Superior temporal gyrus (tissue), 1 donor: ENCODE data around the gene KRTAP4-5.
"Not testable (repeated sequence)": the region's sequence is repeated elsewhere in the genome, so short reads cannot be mapped to it uniquely, and the experiment has no call there.

Experiments
- DNase-seq: peaks from one replicate; pipeline ENCODE4 v3.0.0-alpha.2; 2016; ENCODE audit errors: extremely low spot score

Gene KRTAP4-5

GRCh38 chr17:41108728-41109386 is 40.8 kb downstream of the KRTAP4-5 start:
- not testable (repeated sequence) for DNase-seq

- DNase-seq, result no peak
These were observed 41.6 kb downstream of the KRTAP4-5 start for GRCh38 chr17:41107941-41108450.

GRCh38 chr17:41105347-41105746 is 44.3 kb downstream of the KRTAP4-5 start, which contains the start of gene KRTAP4-9:
KRTAP4-9 (plus strand) TSS chr17:41105389; CDS start chr17:41105389, 0 bp downstream.
- DNase-seq, result not testable (repeated sequence)

GRCh38 chr17:41104386-41105038 is 45.1 kb downstream of the KRTAP4-5 start:
- DNase-seq, result not testable (repeated sequence)

GRCh38 chr17:41103896-41104295 is 45.7 kb downstream of the KRTAP4-5 start:
- no peak for DNase-seq

- no peak for DNase-seq
These were observed 47.9 kb downstream of the KRTAP4-5 start, which contains the start of gene KRTAP4-16 for GRCh38 chr17:41101586-41102259. KRTAP4-16 (minus strand) TSS chr17:41102209; CDS start chr17:41102209, 0 bp downstream.

GRCh38 chr17:41099682-41100480 is 49.7 kb downstream of the KRTAP4-5 start:
- not testable (repeated sequence) for DNase-seq
